ENCODE measurements around the gene GRIK4.

Gene GRIK4

DNA sequence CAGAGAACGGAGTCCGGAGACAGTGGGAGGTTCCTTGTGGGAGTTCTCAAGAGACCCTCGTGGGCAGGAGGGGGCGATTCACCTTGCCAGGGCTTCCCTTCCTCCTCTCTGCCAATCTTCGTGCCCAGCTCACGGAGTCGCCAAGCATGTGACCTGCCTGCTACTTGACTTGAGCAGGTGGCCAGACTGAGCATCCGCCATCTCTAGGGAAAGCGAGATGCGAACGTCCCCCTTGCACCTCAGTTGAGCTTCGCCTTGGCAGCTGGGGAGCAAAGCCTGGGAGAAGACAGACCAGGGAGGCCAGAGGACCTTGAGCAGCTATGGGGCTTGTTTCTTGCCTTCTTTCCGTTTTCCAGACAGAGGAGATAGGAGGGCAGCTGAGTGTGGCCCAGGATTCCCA is 123.2 kb downstream of the GRIK4 start:
- DNase-seq (ENCODE audit: low read depth in 3 of 3), result no peak

DNA sequence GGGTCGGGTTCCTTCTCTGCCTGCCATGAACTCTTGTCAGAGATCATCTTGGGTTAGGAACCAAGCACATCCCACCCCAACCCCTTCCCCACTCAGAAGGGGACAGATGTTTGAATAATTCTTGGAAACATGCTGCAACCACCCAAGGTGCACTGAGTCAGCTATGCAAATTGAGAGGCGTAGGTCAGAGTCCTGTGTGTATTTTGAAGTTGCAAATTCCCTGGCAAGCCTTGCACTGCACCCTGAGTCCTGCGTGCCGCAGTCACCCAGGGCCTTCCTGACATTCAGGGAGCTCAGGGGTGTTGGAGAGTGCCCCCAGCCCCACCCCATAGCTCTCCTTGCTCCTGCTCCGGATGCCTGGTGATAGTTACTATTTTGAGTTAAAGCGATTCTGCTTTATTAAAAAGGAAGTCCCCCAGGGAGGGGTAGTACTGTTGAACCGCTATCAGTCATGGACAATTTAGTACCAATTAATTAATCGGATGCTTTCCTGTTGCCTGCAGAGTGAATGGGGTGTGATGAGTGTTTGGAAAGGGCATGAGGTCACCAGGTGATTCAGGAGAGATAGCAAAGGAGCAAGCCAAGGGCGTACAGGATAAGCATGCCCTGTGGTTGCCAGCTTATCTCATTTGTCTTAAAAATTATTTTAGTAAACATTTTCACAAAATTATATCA is 123.7 kb downstream of the GRIK4 start:
- no peak for DNase-seq (ENCODE audit: low read depth in 3 of 3)

DNA sequence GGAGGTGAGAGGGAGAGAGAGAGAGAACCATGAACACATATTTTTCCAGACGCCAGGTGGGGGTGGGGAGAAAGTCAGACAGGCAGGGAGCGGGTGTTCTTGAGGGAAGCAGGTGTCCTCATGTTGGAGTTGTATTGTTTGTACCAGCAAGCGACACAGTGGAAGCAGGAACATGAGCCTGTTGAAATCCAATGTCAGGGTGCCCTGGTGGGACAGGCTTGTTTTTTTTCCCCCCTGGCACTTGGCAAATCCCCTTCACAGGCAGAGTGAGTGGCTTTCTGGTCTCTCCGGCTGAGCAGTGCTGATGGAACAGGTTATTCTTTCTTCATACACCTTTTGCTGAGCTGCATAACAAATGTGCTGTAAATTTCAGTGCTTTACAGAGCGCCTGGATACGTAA is 125.6 kb downstream of the GRIK4 start:
- no peak for DNase-seq (ENCODE audit: low read depth in 3 of 3)

DNA sequence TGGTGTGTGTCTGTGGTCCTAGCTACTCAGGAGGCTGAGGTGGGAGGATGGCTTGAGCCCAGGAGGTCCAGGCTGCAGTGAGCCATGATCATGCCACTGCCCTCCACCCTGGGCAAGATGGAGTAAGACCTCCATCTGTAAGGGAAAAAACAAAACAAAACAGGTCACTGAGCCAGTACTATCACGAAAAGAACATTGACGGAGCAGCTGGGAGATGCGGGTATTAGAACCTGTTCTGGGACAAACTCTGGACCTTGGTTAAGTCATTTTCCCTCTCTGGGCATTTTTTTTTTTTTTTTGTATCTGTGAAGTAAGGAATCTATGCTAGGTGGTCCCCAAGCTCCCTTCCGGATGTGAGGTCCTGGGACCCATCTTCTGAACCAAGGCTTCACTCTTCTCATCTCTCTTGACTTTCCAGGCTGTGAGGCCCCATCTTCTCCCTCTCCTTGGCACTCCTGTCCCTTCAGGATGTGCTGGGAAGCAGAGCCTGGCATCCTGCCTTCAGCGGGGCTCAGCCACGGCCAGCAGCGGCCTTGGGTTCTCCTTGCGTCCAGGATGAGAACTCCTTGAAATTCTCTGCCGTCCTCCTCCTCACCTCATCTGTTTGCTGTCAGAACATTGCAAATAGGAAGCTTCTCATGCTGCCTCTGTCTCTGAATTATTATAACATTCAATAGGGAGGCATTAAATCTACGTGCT is 130.8 kb downstream of the GRIK4 start:
- no peak for DNase-seq (ENCODE audit: low read depth in 3 of 3)

DNA sequence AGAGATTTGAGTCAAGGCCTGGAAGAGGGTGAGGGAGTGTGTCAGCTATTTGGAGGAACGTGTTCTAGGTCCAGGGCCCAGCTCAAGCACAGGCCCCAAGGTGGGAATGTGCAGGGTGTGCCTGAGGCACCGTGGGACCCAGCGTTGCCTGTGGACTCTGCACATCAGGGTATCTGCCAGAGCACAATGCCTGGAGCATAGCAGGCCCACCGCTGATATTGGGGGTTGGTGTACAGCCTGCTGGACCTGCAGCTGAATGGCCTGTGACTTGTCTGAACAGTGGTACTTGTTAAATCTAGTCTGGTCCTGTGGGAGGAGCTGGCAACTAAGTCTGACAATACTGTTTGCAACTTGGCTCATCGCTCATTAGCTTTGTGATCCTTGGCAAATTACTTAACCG is 131.7 kb downstream of the GRIK4 start:
- no peak for DNase-seq (ENCODE audit: low read depth in 3 of 3)

DNA sequence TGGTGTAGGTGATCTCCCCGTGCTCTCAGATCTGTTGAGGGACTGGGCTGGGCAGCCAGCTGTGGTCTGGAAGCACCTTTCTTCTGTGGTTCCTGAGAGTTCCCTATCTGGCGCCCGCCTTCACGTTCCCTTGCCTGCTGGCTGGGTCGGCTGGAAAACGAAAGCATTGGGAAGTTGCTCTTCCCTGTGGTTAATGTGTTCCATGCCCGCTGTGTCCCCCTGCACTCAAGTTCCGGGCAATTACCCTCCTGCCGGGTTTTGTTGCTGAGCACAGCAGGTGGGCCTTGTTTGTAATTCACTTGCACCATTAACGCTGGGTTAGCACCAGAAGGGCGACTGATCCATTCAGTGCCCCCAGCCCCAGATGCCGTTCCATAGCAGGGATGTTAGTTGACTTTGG is 134.1 kb downstream of the GRIK4 start:
- no peak for DNase-seq (ENCODE audit: low read depth in 3 of 3)

DNA sequence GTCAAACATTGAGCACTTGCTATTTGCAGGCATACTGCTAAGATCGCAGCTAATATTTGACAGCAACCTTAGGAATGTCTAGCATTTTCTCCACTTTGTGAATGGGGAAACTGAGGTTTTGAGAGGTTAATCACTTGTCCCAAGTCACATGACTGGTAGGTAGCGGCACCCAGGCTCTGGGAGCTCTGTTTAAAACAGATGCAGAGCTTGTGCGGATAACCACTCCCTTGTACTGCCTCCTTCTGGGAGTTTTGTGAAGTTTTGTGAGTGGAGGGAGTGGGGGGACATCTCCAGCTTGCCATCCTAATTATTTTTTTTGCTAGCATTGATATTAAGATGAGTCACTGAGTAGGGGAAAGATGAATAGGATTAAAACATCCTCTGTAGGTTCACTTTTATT is 134.7 kb downstream of the GRIK4 start:
- no peak for DNase-seq (ENCODE audit: low read depth in 3 of 3)

DNA sequence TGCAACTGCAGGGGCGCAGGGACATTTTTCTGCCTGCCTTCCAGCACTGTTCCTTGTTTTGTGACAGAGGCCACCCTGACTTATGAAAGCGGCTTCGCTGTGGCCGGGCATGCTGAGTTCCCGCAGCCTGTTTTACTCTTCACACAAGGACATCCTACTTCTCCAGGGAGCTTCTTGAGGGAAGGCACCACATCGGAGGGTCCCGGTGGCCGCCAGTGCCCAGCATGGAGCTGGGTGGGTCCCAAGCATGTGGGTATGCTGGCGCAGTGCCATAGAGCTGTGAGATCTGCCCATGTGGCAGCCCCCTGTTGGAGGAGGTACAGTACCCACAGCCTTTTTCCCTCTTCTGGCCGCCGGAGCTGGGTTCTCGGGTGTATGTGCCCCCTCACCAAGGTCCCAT is 136.1 kb downstream of the GRIK4 start:
- no peak for DNase-seq (ENCODE audit: low read depth in 3 of 3)

DNA sequence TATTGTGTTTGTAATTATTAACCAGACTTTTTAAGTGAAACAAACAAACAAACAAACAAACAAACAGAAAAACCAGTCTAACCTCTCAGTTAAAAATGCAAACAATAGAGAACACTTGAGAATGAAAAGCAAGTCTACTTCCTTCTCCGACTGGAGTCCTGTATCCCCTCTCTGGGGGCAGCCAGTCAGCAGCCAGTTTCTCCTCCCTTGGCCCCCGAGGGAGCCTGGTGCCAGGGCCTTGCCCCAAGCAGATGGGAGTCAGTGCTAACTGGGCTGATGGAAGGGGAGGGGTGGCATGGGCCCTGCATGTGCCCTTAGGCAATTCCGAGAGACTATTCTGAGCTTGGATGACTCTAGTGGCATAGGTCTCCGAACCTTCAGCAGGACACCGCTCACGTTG is 137.2 kb downstream of the GRIK4 start:
- DNase-seq (ENCODE audit: low read depth in 3 of 3), result no peak

DNA sequence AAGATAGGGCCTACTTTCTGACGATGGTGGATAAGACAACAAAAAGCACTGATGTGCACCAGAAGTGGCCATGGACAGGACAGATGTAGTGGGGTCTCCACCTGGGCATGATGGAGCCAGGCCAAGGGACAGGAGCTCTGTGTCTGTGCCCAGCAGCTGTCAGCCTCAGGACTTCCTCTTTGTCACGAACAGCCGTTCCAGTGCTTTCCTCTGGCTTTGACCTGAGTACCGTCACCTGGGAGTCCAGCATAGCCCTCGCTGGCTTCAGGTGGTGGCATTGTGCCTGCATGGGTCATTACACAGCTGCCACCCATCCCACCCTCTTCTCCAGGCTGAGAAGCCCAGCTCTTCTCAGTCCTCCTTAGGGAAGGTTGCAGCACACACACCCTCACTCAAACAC is 137.8 kb downstream of the GRIK4 start:
- no peak for DNase-seq (ENCODE audit: low read depth in 3 of 3)

DNA sequence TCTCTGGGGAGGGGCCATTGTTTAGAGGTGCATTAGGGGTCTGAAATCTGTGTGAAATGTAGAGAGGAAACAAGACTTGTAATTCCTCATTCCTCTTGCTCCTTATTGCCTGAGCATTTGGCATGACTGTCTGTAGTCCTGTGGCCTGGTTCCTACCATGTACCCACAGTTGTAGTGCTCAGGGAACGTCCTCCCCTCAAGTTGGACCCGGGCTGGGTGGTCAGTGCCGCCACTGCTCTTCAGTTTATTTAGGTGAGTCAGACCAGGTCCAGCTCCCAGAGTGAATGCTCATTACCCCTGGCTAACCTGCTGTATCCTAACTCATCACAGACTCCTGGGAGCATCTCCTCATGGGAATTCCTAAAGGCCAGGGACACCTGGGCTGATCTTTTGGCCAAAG is 139.8 kb downstream of the GRIK4 start:
- DNase-seq (ENCODE audit: low read depth in 3 of 3), result no peak

DNA sequence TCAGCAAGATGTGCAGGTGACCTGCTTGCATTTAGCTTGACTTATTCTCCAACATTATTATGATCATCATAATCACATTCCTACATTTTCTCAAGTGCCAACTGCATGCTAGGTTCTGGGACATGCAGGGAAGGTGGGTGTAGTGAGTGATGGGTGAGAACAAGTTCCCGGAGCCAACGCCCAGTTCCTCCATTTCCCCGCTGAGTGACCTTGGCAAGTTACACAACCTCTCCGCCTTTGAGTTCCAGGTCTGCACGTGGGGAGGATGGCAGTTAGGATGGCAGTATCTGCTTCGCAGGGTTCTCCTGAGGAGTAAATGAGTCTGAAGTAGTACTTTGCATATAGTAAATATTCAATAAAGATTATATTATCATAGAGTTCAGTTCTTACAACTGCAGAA is 140.3 kb downstream of the GRIK4 start:
- DNase-seq (ENCODE audit: low read depth in 3 of 3), result no peak

DNA sequence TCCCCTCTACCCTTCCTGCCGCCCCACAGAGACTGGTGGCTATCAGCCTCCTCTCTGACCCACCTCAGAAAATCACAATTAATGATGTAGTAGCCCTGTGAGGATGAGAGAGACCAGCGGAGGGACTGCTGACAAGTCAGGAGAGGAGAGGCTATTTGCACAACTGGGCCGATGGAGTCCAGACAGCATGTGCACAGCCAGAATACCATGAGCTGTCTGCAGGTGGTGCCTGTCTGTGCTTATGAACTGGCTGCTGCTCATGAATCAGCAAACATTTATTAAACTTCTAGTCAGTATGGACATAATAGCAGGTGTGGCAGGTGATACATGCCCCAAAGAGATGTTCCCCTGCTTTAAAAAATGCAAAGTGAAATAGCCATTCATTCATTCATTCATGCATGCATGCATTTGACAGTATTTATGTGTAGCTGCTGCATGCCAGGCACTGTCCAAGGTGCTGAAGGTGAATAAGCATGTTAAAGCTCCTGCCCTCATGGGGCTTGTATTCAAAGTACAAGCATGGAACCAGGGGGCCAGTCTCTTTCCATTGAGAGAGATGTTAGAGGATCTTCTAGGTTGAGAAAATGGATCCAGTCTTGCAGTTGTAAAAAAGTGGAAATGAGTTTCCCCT is 141.3 kb downstream of the GRIK4 start:
- no peak for DNase-seq (ENCODE audit: low read depth in 3 of 3)

DNA sequence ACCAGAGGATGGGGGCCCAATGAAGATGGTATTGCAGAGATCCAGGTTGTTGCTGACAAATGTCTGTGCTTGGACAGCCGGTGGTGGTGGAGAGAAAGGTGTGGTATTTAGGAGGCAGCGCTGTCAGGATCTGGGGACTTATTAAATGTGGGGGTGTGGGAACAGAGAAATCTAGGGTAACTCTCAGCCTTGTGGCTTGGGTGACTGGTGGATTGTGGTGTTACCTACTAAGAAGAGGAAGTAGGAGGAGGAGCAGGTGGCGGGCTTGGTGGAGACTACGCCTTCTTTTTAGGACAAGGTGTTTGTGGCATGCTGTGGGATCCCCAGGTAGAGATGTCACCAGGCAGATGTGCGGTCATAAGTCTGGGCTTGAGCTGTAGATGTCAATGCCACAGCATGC is 144.0 kb downstream of the GRIK4 start:
- DNase-seq (ENCODE audit: low read depth in 3 of 3), result no peak

DNA sequence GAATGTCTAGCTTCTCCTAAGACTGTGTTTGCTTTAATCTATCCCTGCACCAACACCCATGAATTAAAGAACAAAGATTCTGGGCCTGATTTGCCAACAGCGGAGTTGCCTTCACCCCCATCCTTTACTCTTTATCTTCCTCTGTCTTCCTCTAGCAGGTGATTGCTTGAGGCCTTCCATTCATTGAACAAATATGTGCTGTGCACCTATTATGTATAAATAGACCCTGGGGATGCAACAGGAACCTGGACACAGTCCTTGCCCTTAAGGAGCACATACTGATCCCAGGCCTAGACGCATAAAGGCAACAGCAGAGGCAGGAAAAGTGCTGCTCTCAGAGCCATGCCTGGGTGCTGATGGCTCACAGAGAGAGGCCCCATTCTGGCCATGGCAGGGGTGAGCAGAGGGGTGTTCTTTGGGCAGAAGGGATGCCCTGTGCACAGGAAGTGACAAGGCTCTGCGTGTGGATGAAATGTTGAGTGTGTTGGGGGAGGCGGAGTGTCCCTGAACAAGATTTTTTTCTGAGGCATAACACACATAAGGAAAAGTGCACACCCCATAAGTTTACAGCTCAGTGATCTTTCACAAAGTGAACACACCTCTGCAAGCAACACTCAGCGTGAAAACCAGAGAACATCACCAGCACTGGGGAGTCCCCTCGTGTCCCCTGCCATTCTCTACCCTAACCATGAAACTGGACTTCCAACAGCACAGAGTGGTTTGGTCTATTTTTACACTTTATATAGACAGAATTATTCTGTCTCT is 145.9 kb downstream of the GRIK4 start:
- no peak for DNase-seq (ENCODE audit: low read depth in 3 of 3)

DNA sequence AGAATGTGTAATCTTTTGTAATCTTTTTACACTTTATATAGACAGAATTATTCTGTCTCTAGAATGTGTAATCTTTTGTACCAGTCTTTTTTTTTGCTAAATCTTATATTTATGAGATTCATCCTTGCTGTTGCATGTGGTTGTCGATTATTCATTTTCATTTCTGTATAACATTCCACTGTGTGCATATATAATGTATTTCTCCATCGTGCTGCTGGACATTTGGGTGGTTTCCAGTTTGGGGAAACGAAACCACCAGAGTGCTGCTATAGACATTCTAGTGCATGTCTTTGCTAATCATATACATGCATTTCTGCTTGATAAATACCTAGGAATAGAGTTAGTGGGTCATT is 146.5 kb downstream of the GRIK4 start:
- DNase-seq (ENCODE audit: low read depth in 3 of 3), result no peak

DNA sequence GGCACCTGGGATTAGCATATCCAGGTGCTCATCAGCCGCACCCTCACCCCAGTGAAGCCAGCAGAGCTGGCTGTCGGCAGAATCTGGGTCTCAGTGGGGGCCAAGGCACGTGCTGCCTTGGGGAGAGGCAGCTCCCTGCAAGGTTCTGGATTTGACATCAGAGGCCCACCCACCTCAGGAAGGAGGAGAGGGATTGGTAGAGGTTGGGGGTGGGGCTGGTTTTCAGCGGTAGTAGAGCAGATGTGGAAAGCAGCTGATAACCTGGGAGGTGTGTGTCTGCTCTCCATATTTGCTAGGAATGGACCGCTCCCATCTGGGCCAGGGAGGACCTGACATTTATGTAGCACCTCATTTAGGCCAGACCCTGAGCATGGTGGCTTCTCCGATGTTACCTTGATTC is 147.5 kb downstream of the GRIK4 start:
- no peak for DNase-seq (ENCODE audit: low read depth in 3 of 3)

DNA sequence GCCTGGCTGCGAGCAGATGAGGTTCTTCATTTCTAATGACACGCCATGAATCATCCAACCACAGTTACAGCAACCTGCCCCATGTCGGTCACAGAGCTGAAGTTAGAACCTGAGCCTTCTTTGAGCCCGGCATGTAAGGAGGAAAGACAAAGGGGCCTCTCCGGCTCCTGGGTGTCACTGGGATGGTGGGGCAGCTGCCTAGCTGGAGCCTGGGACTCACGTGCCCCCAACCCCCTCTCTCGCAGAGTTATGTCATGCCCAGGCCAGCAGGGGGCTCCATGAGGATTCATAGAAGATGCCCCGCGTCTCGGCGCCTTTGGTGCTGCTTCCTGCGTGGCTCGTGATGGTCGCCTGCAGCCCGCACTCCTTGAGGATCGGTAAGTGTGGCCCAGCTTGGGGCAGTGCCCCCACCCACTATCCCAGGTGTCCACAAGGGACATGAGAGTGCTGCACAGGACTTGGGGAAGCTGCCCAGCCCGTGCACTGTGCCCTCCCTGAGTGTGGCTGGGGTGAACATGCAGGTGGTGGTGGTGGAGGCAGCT is 148.5 kb downstream of the GRIK4 start:
- no peak for DNase-seq (ENCODE audit: low read depth in 3 of 3)

DNA sequence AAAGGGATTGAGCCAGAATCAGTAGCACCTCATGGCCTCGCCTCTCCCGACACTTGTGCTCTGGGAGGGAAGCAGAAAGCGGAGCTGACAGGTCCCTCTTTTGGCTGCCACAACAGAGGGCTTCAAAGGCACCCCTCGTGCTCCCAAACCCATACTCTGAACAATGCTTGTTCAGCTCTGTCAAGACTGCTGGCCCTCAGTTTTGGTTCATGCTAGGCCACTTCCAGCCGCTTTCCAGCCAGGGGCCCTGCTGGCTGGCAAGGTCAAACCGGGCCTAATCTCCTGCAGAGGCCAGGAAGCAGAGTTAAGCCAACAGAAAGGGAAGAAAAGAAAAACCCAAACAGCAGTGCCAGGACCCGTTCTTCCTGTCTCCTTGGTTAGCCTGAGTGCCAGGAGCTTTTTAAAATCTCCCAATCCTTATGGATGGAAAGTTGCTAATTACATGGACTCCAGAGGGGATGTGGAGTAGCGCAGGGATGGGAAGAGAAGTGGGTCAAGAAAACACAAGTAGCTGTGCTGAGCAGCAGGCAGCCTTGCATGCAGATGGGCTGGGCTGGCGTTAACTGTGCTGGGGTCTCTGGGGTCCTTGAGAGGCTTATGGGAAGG is 150.6 kb downstream of the GRIK4 start:
- DNase-seq (ENCODE audit: low read depth in 3 of 3), result no peak

DNA sequence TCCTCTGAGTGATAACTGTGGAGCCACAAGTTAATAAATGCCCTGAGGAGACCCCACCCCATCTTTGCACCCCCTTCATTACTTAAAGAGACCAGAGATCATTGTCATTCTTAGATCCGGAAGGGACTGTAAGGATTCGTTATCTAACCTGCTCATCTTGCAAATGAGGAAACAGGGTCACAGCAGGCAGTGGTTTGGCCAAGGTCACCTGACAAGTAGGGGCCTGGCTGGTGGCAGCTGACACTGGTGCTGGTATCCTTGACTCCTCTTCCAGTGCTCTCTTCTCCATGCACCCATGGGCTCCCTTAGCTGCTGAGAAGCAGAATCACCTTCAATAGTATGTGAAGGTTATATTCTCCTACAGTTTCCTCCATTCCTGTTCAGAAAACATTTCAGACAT is 151.6 kb downstream of the GRIK4 start:
- DNase-seq (ENCODE audit: low read depth in 3 of 3), result no peak

DNA sequence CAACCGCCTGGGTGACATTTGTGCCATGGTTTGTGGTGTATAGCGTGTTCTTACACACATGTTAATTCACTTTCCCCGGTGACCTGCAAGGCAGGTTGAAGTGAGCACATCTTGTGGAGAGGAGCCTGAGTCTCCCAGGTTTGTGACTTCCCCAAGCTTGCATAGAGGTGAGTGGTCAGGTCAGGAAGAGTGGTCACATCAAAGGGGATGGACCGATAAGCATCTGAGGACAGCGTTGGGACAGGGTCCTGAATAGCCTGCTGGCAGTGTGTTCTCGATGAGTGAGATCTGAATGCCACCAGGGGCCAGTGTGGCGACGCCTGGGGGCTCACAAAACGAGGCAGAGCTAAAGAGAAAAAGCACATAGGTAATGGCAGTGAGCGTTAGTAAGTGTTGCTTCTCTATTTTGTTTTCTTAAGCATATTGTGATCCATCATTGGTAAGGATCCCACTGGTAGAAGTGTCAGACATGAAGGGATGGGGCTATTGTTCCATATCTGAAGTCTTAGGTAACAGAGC is 154.6 kb downstream of the GRIK4 start:
- no peak for DNase-seq (ENCODE audit: low read depth in 3 of 3)

DNA sequence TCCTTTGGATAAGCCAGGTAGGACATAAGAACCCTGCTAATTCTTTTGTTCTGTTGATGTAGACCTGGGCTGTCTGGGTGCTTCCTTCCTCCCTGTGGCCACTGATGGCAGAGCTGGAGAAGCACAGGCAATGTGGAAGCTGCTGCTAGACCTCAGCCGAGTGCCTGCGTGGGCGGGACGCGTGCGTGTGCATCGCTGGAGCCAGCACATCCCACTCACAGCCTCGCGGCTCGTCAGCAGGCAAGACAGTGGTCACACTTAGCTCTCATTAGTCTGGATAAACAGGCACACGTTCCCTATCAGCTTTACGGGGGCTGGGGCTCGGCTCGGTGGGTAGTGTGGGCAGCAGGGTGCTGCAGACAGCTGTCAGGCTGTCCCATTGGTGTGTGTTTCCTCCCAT is 155.7 kb downstream of the GRIK4 start:
- DNase-seq (ENCODE audit: low read depth in 3 of 3), result no peak

All from stimulated activated CD4-positive, alpha-beta T cell treated with anti-CD3 and anti-CD28 coated beads, TNF-alpha, amount 100 ng/mL, for 48 hours (primary cell).